Right cardiac atrium (tissue), 5 donors: Measurements from ENCODE around the gene MAGOHB. TPM values are rescaled to one million over a fixed set of nuclear protein-coding genes. Genes with fewer than 3 reads are reported as not detected.

Experiments
- ATAC-seq, 2 donors: fragments of 200-7000 bp; cut with Tn5 transposase; one replicate each; pipeline versions ENCODE4 v1.8.0 to v1.9.1; 2020; ENCODE audit warnings: moderate library complexity in 2 of 2, mild to moderate bottlenecking in 1 of 2
- DNase-seq, 3 donors: peaks; one replicate each; pipeline ENCODE4 v3.0.0-alpha.2; 2020
- H3K27ac ChIP-seq: one replicate; pipeline ENCODE4 v1.5.1; 2013; ENCODE audit warnings: mild to moderate bottlenecking, low read length, control low read depth, moderate library complexity
- H3K27me3 ChIP-seq: one replicate; pipeline ENCODE4 v1.6.1; 2013; ENCODE audit not compliant: control insufficient read depth, insufficient read depth
- H3K4me1 ChIP-seq: one replicate; pipeline ENCODE4 v1.6.1; 2013; ENCODE audit warnings: low read length; ENCODE audit not compliant: control insufficient read depth, insufficient read depth
- H3K4me3 ChIP-seq: one replicate; pipeline ENCODE4 v1.5.1; 2013; ENCODE audit warnings: low read length, control low read depth
- H3K9me3 ChIP-seq: one replicate; pipeline ENCODE4 v1.6.1; 2013; ENCODE audit warnings: low read length; ENCODE audit not compliant: control insufficient read depth
- WGBS: extraction: QIAGEN DNeasy Blood & Tissue Kit; methylation state at CpG from one replicate; pipeline ENCODE4 v1.1.7; 2013; 5-methylcytosine and 5-hydroxymethylcytosine counted together
- intact Hi-C, 4 donors: fragments of 100-400 bp; cut with DNase I; formaldehyde crosslinking; loops; one replicate each; pipeline versions ENCODE4 v1.11.0 to v1.14.0; 2022 to 2023
- polyA plus RNA-seq: library from polyadenylated mRNA; stranded (reverse); fragments of 200-250 nt; gene quantifications from one replicate; pipeline ENCODE4 v1.2.3, GENCODE V29; 2013
- total RNA-seq, 4 donors: library from RNA; stranded (reverse); fragmentation: NEBNext Ultra II Directional; extraction: Animal tissue kit (Norgen Biotek cat#: 25700); gene quantifications; one replicate each; pipeline ENCODE4 v1.2.1, GENCODE V29; 2021
- donor health status: healthy with polysubstance abuse.
- donor health status: DM: no; HTN: yes; CAD: no.
- donor health status: DM: no; HTN: no; CAD: no.
- donor health status: DM: no; HTN: yes; CAD: no; lungs with severe emphysema.
- donor health status: DM: yes; HTN: yes; CAD: no.

MAGOHB gene
- total and polyA plus RNA-seq, 5 donors, result 12.8 to 17.4 (median 14.3) TPM

- Histone ChIP-seq H3K27ac (no peak overlapping the region), H3K27me3 (no peaks in the 10 kb centered on the region), H3K4me1 (no peaks in the 10 kb centered on the region), H3K9me3 (no peaks in the 10 kb centered on the region), H3K4me3 (no peak overlapping the region)
- intact Hi-C loops, result no loop called here
- 38% methylated on average over 6 of the region's 6 CpGs for WGBS
- DNase-seq (no peak), ATAC-seq (no peak)
These were observed 56.1 kb downstream of the MAGOHB start for GRCh38 chr12:10557329-10557728.

- 85% methylated on average over 7 of the region's 7 CpGs for WGBS
- no peak overlapping the region for H3K27ac ChIP-seq
- no peaks in the 10 kb centered on the region for H3K9me3 ChIP-seq
- no peak for DNase-seq
- ATAC-seq, result no peak
- H3K4me1 ChIP-seq, result no peaks in the 10 kb centered on the region
- no peak overlapping the region for H3K4me3 ChIP-seq
- H3K27me3 ChIP-seq, result no peaks in the 10 kb centered on the region
- intact Hi-C loops, result no loop called here
These were observed 58.5 kb downstream of the MAGOHB start for GRCh38 chr12:10554756-10555481.

- no peak for DNase-seq
- 72% methylated on average over 6 of the region's 6 CpGs for WGBS
- no peak for ATAC-seq
- Histone ChIP-seq H3K9me3 (no peaks in the 10 kb centered on the region), H3K4me3 (no peak overlapping the region), H3K4me1 (no peaks in the 10 kb centered on the region), H3K27ac (no peak overlapping the region), H3K27me3 (no peaks in the 10 kb centered on the region)
- intact Hi-C loops, result no loop called here
These were observed 59.1 kb downstream of the MAGOHB start for GRCh38 chr12:10554228-10554755.

Other genes starting within 250 kb of the MAGOHB start
- gene KLRK1, start 223.6 kb downstream of the MAGOHB start, total RNA-seq, result under 1 TPM; 0.39 to 0.97 (median 0.75) TPM
- gene KLRK1, start 223.6 kb downstream of the MAGOHB start, polyA plus RNA-seq, result 0.59 TPM
- gene KLRC4, start 203.9 kb downstream of the MAGOHB start, total RNA-seq, result not detected
- not detected for gene KLRC4, start 203.9 kb downstream of the MAGOHB start, polyA plus RNA-seq
- gene KLRC3, start 193.0 kb downstream of the MAGOHB start, total RNA-seq, result not detected
- gene KLRC3, start 193.0 kb downstream of the MAGOHB start, polyA plus RNA-seq, result not detected
- not detected for gene KLRC2, start 177.6 kb downstream of the MAGOHB start, total RNA-seq
- 0.07 TPM for gene KLRC2, start 177.6 kb downstream of the MAGOHB start, polyA plus RNA-seq
- under 1 TPM in 1 of 4 donors, not detected in 3; 0.40 TPM for gene KLRC1, start 160.2 kb downstream of the MAGOHB start, total RNA-seq
- 0.23 TPM for gene KLRC1, start 160.2 kb downstream of the MAGOHB start, polyA plus RNA-seq
- 1 to 10 TPM in 1 of 4 donors, under 1 TPM in 3; 0.29 to 1.3 (median 0.40) TPM for gene EIF2S3B, start 107.7 kb downstream of the MAGOHB start, total RNA-seq
- 0.70 TPM for gene EIF2S3B, start 107.7 kb downstream of the MAGOHB start, polyA plus RNA-seq
- gene STYK1, start 60.4 kb upstream of the MAGOHB start, total RNA-seq, result under 1 TPM in 1 of 4 donors, not detected in 3; 0.09 TPM
- gene STYK1, start 60.4 kb upstream of the MAGOHB start, polyA plus RNA-seq, result 0.02 TPM
- 100 to 1,000 TPM; 585 to 928 (median 744) TPM for gene YBX3, start 109.7 kb upstream of the MAGOHB start, total RNA-seq
- 490 TPM for gene YBX3, start 109.7 kb upstream of the MAGOHB start, polyA plus RNA-seq
- gene TAS2R7, start 189.0 kb upstream of the MAGOHB start, total RNA-seq, result not detected
- 0.07 TPM for gene TAS2R7, start 189.0 kb upstream of the MAGOHB start, polyA plus RNA-seq
- gene TAS2R8, start 193.7 kb upstream of the MAGOHB start, total RNA-seq, result not detected
- not detected for gene TAS2R8, start 193.7 kb upstream of the MAGOHB start, polyA plus RNA-seq
- gene TAS2R9, start 196.6 kb upstream of the MAGOHB start, total RNA-seq, result not detected
- not detected for gene TAS2R9, start 196.6 kb upstream of the MAGOHB start, polyA plus RNA-seq
- gene TAS2R10, start 212.7 kb upstream of the MAGOHB start, total RNA-seq, result under 1 TPM in 3 of 4 donors, not detected in 1; 0.23 to 0.56 (median 0.31) TPM
- not detected for gene TAS2R10, start 212.7 kb upstream of the MAGOHB start, polyA plus RNA-seq
- gene PRR4, start 235.9 kb upstream of the MAGOHB start, total RNA-seq, result 1 to 10 TPM in 2 of 4 donors, under 1 TPM in 2; 0.50 to 2.1 (median 1.0) TPM
- 2.4 TPM for gene PRR4, start 235.9 kb upstream of the MAGOHB start, polyA plus RNA-seq